GM21825 (cell line): ENCODE measurements around the gene RHOB.

Source experiments
- ATAC-seq: cut with Tn5 transposase; IDR thresholded peaks from one replicate; pipeline ENCODE4 v1.9.1; 2021; ENCODE audit warnings: mild to moderate bottlenecking, moderate library complexity; ENCODE audit not compliant: unreplicated experiment

The RHOB gene

GRCh38 chr2:20436716-20437470, 10.0 kb upstream of the RHOB start:
- ATAC-seq = no peak

GRCh38 chr2:20438334-20439192, 8.3 kb upstream of the RHOB start:
- ATAC-seq = no peak

GRCh38 chr2:20439193-20439475, 7.7 kb upstream of the RHOB start:
- no peak for ATAC-seq

- ATAC-seq = no peak
Measured at GRCh38 chr2:20439503-20439902, 7.4 kb upstream of the RHOB start.

GRCh38 chr2:20440001-20440560, 6.8 kb upstream of the RHOB start:
- no peak for ATAC-seq

- ATAC-seq = no peak
Measured at GRCh38 chr2:20443276-20443920, 3.5 kb upstream of the RHOB start.

GRCh38 chr2:20444101-20444992, 2.5 kb upstream of the RHOB start:
- no peak for ATAC-seq

- ATAC-seq = no peak
Measured at GRCh38 chr2:20444993-20445910, 1.6 kb upstream of the RHOB start.

- ATAC-seq = no peak
Measured at GRCh38 chr2:20446255-20446916, 488 bp upstream of the RHOB start.

- peak; percentile 11 for ATAC-seq
Measured at GRCh38 chr2:20447437-20448245, 767 bp downstream of the RHOB start.

GRCh38 chr2:20448246-20448976, 1.5 kb downstream of the RHOB start:
- ATAC-seq = no peak

- no peak for ATAC-seq
Measured at GRCh38 chr2:20448977-20449306, 2.1 kb downstream of the RHOB start.

- ATAC-seq = no peak
Measured at GRCh38 chr2:20449501-20450200, 2.8 kb downstream of the RHOB start.

- ATAC-seq = no peak
Measured at GRCh38 chr2:20450201-20450999, 3.5 kb downstream of the RHOB start.

GRCh38 chr2:20451000-20451290, 4.1 kb downstream of the RHOB start:
- no peak for ATAC-seq

- ATAC-seq = no peak
Measured at GRCh38 chr2:20451341-20451740, 4.5 kb downstream of the RHOB start.
